H1 (cell line): Measurements from ENCODE around the gene DLEC1. TPM values are rescaled to one million over a fixed set of nuclear protein-coding genes. Genes with fewer than 3 reads are reported as not detected.

ENCODE experiments used
- CTCF ChIA-PET: fragments of 300-600 bp; sonication (Branson Sonifier 250); formaldehyde crosslinking; loops from one replicate; lab custom pipeline; 2021; ENCODE audit not compliant: partially characterized antibody; lab: Charles Lee
- POLR2A ChIA-PET: fragments of 300-600 bp; sonication (Branson Sonifier 250); formaldehyde crosslinking; loops from one replicate; lab custom pipeline; 2021; ENCODE audit warnings: inconsistent platforms; ENCODE audit not compliant: partially characterized antibody; lab: Charles Lee
- DNase-seq, 2 experiments: peaks; one replicate each; pipeline versions ENCODE4 v3.0.0 to v3.0.0-alpha.2; 2010 to 2022; ENCODE audit warnings: low spot score in 2 of 2, low read depth in 1 of 2, mixed read lengths in 1 of 2
- FAIRE-seq: peaks from 2 replicates; lab custom pipeline; 2011; peaks lifted over from hg19 to GRCh38; lab: Jason Lieb, UNC
- H2AFZ ChIP-seq: 2 replicates; pipeline ENCODE4 v1.8.1; 2012; ENCODE audit warnings: low read length, inconsistent platforms
- H2AK5ac ChIP-seq: 2 replicates; pipeline ENCODE4 v1.6.1; 2013; ENCODE audit warnings: low read depth, low read length
- H2BK120ac ChIP-seq: replicated peaks from 2 replicates; pipeline ENCODE3; 2013; ENCODE audit warnings: low read depth, low read length, inconsistent platforms
- H2BK12ac ChIP-seq: 2 replicates; pipeline ENCODE4 v1.6.1; 2013; ENCODE audit warnings: low read depth, low read length
- H2BK15ac ChIP-seq: 2 replicates; pipeline ENCODE4 v1.6.1; 2013; ENCODE audit warnings: low read length
- H2BK20ac ChIP-seq: 2 replicates; pipeline ENCODE4 v1.6.1; 2013; ENCODE audit warnings: low read length
- H2BK5ac ChIP-seq: 2 replicates; pipeline ENCODE4 v1.6.1; 2013; ENCODE audit warnings: low read depth, low read length
- H3K14ac ChIP-seq: 2 replicates; pipeline ENCODE4 v1.6.1; 2013; ENCODE audit warnings: inconsistent platforms; ENCODE audit not compliant: insufficient read length
- H3K18ac ChIP-seq: 2 replicates; pipeline ENCODE4 v1.6.1; 2013; ENCODE audit warnings: low read length; ENCODE audit errors: extremely low read depth
- H3K23ac ChIP-seq: 2 replicates; pipeline ENCODE4 v1.6.1; 2013; ENCODE audit warnings: inconsistent platforms; ENCODE audit not compliant: insufficient read length
- H3K23me2 ChIP-seq: 2 replicates; pipeline ENCODE4 v1.6.1; 2013; ENCODE audit warnings: low read depth, low read length
- H3K27ac ChIP-seq: 2 replicates; pipeline ENCODE4 v1.6.1; 2011; ENCODE audit warnings: low read depth, low read length, inconsistent platforms
- H3K27me3 ChIP-seq, 4 experiments: replicated peaks in 1 of 4; 1 replicate in 1 of 4; 2 replicates in 3 of 4; pipeline versions ENCODE4 v1.6.1 to v1.8.1; 2011 to 2013; ENCODE audit warnings: low read length in 3 of 4, mild to moderate bottlenecking in 3 of 4, inconsistent platforms in 2 of 4, mixed read lengths in 2 of 4, moderate library complexity in 1 of 4; ENCODE audit not compliant: control insufficient read depth in 3 of 4, insufficient read depth in 3 of 4; ENCODE audit errors: extremely low read depth in 1 of 4
- H3K36me3 ChIP-seq, 4 experiments: 2 replicates each; pipeline versions ENCODE4 v1.6.1 to v1.8.1; 2011 to 2013; ENCODE audit warnings: mild to moderate bottlenecking in 4 of 4, low read length in 3 of 4, moderate library complexity in 2 of 4, control low read depth in 1 of 4, inconsistent platforms in 1 of 4; ENCODE audit not compliant: insufficient read depth in 4 of 4, control insufficient read depth in 2 of 4
- H3K4ac ChIP-seq: replicated peaks from 2 replicates; pipeline ENCODE3; 2013; ENCODE audit warnings: low read length, low read depth, mixed read lengths, inconsistent platforms; ENCODE audit not compliant: insufficient read length
- H3K4me1 ChIP-seq, 4 experiments: replicated peaks in 1 of 4; 1 replicate in 1 of 4; 2 replicates in 3 of 4; pipeline versions ENCODE4 v1.6.1 to v1.8.1; 2011 to 2013; ENCODE audit warnings: low read length in 3 of 4, inconsistent platforms in 2 of 4, mixed read lengths in 1 of 4; ENCODE audit not compliant: insufficient read depth in 4 of 4, control insufficient read depth in 3 of 4
- H3K4me2 ChIP-seq, 2 experiments: 2 replicates each; pipeline versions ENCODE4 v1.6.1 to v1.8.1; 2011 to 2013; ENCODE audit warnings: low read depth in 2 of 2, low read length in 2 of 2, control low read depth in 1 of 2, inconsistent platforms in 1 of 2, mild to moderate bottlenecking in 1 of 2; ENCODE audit not compliant: insufficient read depth in 1 of 2
- H3K4me3 ChIP-seq, 4 experiments: fragments of 200-600, 300-600 bp in 1 of 4; sonication (generic), shearing (Covaris generic), sonication (Bioruptor Twin) in 1 of 4; 2 replicates each; pipeline versions ENCODE4 v1.5.1 to v1.8.1; 2011 to 2016; ENCODE audit warnings: low read length in 4 of 4, low read depth in 3 of 4, control low read depth in 2 of 4, inconsistent platforms in 2 of 4, mild to moderate bottlenecking in 2 of 4, mixed read lengths in 1 of 4, moderate library complexity in 1 of 4; ENCODE audit not compliant: insufficient read depth in 2 of 4; ENCODE audit errors: extremely low read depth in 1 of 4
- H3K56ac ChIP-seq: replicated peaks from 2 replicates; pipeline ENCODE3; 2013; ENCODE audit warnings: low read depth, mild to moderate bottlenecking, mixed read lengths, low read length, inconsistent platforms; ENCODE audit not compliant: insufficient read length
- H3K79me1 ChIP-seq: 2 replicates; pipeline ENCODE4 v1.6.1; 2013; ENCODE audit warnings: low read depth, low read length, control low read depth
- H3K79me2 ChIP-seq, 2 experiments: 2 replicates each; pipeline versions ENCODE4 v1.6.1 to v1.8.1; 2012 to 2013; ENCODE audit warnings: low read length in 2 of 2, mild to moderate bottlenecking in 2 of 2, inconsistent platforms in 1 of 2; ENCODE audit not compliant: insufficient read depth in 2 of 2, control insufficient read depth in 1 of 2
- H3K9ac ChIP-seq, 4 experiments: replicated peaks in 1 of 4; 1 replicate in 1 of 4; 2 replicates in 3 of 4; pipeline versions ENCODE4 v1.6.1 to v1.8.1; 2011 to 2013; ENCODE audit warnings: low read depth in 3 of 4, low read length in 3 of 4, control low read depth in 2 of 4, mild to moderate bottlenecking in 2 of 4, moderate library complexity in 2 of 4, inconsistent platforms in 1 of 4; ENCODE audit errors: extremely low read depth in 1 of 4
- H3K9me3 ChIP-seq, 2 experiments: 2 replicates each; pipeline versions ENCODE4 v1.6.1 to v1.8.1; 2012 to 2013; ENCODE audit warnings: mild to moderate bottlenecking in 2 of 2, moderate library complexity in 2 of 2, control low read depth in 1 of 2, inconsistent platforms in 1 of 2, low read depth in 1 of 2, low read length in 1 of 2, mixed read lengths in 1 of 2; ENCODE audit not compliant: insufficient read depth in 2 of 2
- H4K20me1 ChIP-seq, 2 experiments: replicated peaks in 1 of 2; 2 replicates each; pipeline versions ENCODE3 to v1.8.1; 2011 to 2013; ENCODE audit warnings: inconsistent platforms in 2 of 2, low read length in 2 of 2, mild to moderate bottlenecking in 1 of 2; ENCODE audit not compliant: insufficient read depth in 2 of 2, control insufficient read depth in 1 of 2
- H4K5ac ChIP-seq: 2 replicates; pipeline ENCODE4 v1.6.1; 2013; ENCODE audit warnings: low read length, low read depth, mixed read lengths, inconsistent platforms; ENCODE audit not compliant: insufficient read length
- H4K8ac ChIP-seq: 2 replicates; pipeline ENCODE4 v1.8.0; 2013; ENCODE audit warnings: mild to moderate bottlenecking, moderate library complexity, low read length, inconsistent platforms; ENCODE audit not compliant: insufficient read depth; ENCODE audit errors: extremely low read depth
- H4K91ac ChIP-seq: replicated peaks from 2 replicates; pipeline ENCODE3; 2013; ENCODE audit warnings: low read length, mixed read lengths, inconsistent platforms; ENCODE audit not compliant: insufficient read length
- ATF3 ChIP-seq: IDR thresholded peaks from 2 replicates; pipeline ENCODE4 v1.6.1; 2011; ENCODE audit warnings: low read depth, mild to moderate bottlenecking, low read length; ENCODE audit not compliant: insufficient read depth
- MAFK ChIP-seq: IDR thresholded peaks from 2 replicates; pipeline ENCODE4 v1.6.1; 2012; ENCODE audit warnings: low read depth, mild to moderate bottlenecking, improper control_type of control experiment, low read length
- MAX ChIP-seq: IDR thresholded peaks from 2 replicates; pipeline ENCODE4 v1.6.1; 2012; ENCODE audit warnings: inconsistent platforms
- SAP30 ChIP-seq: fragments of 300-600 bp; sonication (generic); IDR thresholded peaks from 2 replicates; pipeline ENCODE4 v1.7.1; 2012; ENCODE audit warnings: low read length, moderate library complexity, mild to moderate bottlenecking, inconsistent platforms; ENCODE audit not compliant: insufficient read depth, insufficient replicate concordance
- SIRT6 ChIP-seq: IDR thresholded peaks from one replicate; pipeline ENCODE4 v1.7.1; 2012; ENCODE audit warnings: low read length, inconsistent platforms
- SP4 ChIP-seq: IDR thresholded peaks from 2 replicates; pipeline ENCODE4 v1.6.1; 2012; ENCODE audit warnings: low read length, inconsistent platforms
- SUZ12 ChIP-seq: fragments of 200-600 bp; sonication (generic); IDR thresholded peaks from 2 replicates; pipeline ENCODE4 v1.6.1; 2012; ENCODE audit warnings: mild to moderate bottlenecking, inconsistent platforms, low read length, moderate library complexity, mixed read lengths
- TAF1 ChIP-seq: IDR thresholded peaks from 2 replicates; pipeline ENCODE4 v1.6.1; 2011; ENCODE audit warnings: mild to moderate bottlenecking, low read depth, low read length
- WGBS, 2 experiments: shearing (Covaris generic) in 1 of 2; methylation state at CpG; one replicate each; pipeline versions ENCODE4 v1.1.6 to v1.1.7; 2013 to 2015; ENCODE audit warnings: low lambda C conversion rate in 2 of 2, mixed read lengths in 2 of 2, inconsistent platforms in 1 of 2, low coverage in 1 of 2, missing lambda C conversion rate in 1 of 2; ENCODE audit not compliant: insufficient replicate concordance in 2 of 2, insufficient coverage in 1 of 2, insufficient read length in 1 of 2; ENCODE audit errors: extremely low coverage in 1 of 2, missing lambda C conversion rate in 1 of 2; 5-methylcytosine and 5-hydroxymethylcytosine counted together
- polyA plus RNA-seq, 7 experiments: library from polyadenylated mRNA; depleted of rRNA in 3 of 7; stranded (reverse) in 5 of 7; unstranded in 2 of 7; fragments of >200 nt in 5 of 7; fragments of 200-250 nt in 2 of 7; gene quantifications; 1 replicate in 5 of 7; 2 replicates in 1 of 7; 4 replicates in 1 of 7; pipeline versions ENCODE4 v1.2.1 to v1.2.3, GENCODE V29; 2011 to 2013; ENCODE audit warnings: missing spikeins in 2 of 7, mixed read lengths in 2 of 7
- total RNA-seq: library from RNA; stranded (reverse); fragmentation: NEBNext Ultra II Directional; extraction: Animal tissue kit (Norgen Biotek cat#: 25700); gene quantifications from 2 replicates; pipeline ENCODE4 v1.2.1, GENCODE V29; 2021

Gene DLEC1
- total and polyA plus RNA-seq, 2 of the 8 experiments (the other 6 are each of a cell fraction or from before 2014, with no cell fraction given) = 0.26 to 0.76 TPM

GRCh38 chr3:38038447-38038911 is 529 bp upstream of the DLEC1 start:
- H4K91ac ChIP-seq = no peak overlapping the region
- H3K4me1 ChIP-seq = peaks cover 2 to 5% (median 4%) of the 10 kb centered on the region in 4 experiments; a peak in 4 of 7 replicates
- peak overlapping the region; percentile 88 for H2AFZ ChIP-seq
- H3K4ac ChIP-seq = no peak overlapping the region
- H2AK5ac ChIP-seq = no peak overlapping the region
- H3K14ac ChIP-seq = no peak overlapping the region
- H2BK12ac ChIP-seq = no peak overlapping the region
- CTCF ChIA-PET = interaction anchor here (0.6 to 1.3 kb wide), 3 partner anchors 9 to 259 kb away, joined by 3 to 4 read pairs (median 3); partner anchors contain the start of gene PLCD1
- H3K79me2 ChIP-seq = no peaks in the 10 kb centered on the region
- H2BK15ac ChIP-seq = 0 out of 2 replicates have a peak overlapping the region, but pooled peaks have one; percentile 49
- no peak for FAIRE-seq
- TF ChIP-seq SAP30 (no peak), MAFK (no peak), SP4 (no peak), ATF3 (no peak), TAF1 (no peak), SIRT6 (no peak), SUZ12 (no peak), MAX (no peak)
- peaks cover 7% of the 10 kb centered on the region; the same call in 1 of the 2 replicates for H3K23me2 ChIP-seq
- peak overlapping the region; percentile 62 to 96 for H3K4me2 ChIP-seq
- H3K56ac ChIP-seq = no peak overlapping the region
- 80% methylated on average over 5 of the region's 5 CpGs; no CpG with 5 or more reads in 1 of the 2 experiments for WGBS, 2 experiments
- no peaks in the 10 kb centered on the region for H3K9me3 ChIP-seq
- H3K18ac ChIP-seq = no peak overlapping the region
- H3K36me3 ChIP-seq = no peaks in the 10 kb centered on the region
- H4K5ac ChIP-seq = no peak overlapping the region
- no peak overlapping the region for H4K8ac ChIP-seq
- H4K20me1 ChIP-seq = no peaks in the 10 kb centered on the region
- H3K23ac ChIP-seq = no peak overlapping the region
- DNase-seq = no peak
- H2BK20ac ChIP-seq = no peak overlapping the region
- H2BK5ac ChIP-seq = no peak overlapping the region
- H3K27me3 ChIP-seq = peaks cover 6 to 19% (median 17%) of the 10 kb centered on the region in 4 experiments
- H2BK120ac ChIP-seq = no peak overlapping the region
- H3K9ac ChIP-seq = no peak overlapping the region
- no peak overlapping the region for H3K27ac ChIP-seq
- POLR2A ChIA-PET = interaction anchor here (1.3 to 2.3 kb wide), 2 partner anchors 9 to 71 kb away, joined by 4 to 9 read pairs; partner anchors contain the start of gene PLCD1
- H3K79me1 ChIP-seq = no peaks in the 10 kb centered on the region
- peak overlapping the region in 2 of 4 experiments; percentile 27 to 62; a peak in 3 of 8 replicates for H3K4me3 ChIP-seq
